GM21529 (cell line): ENCODE data around the gene RAMP1.
"Not testable (repeated sequence)": the region's sequence is repeated elsewhere in the genome, so short reads cannot be mapped to it uniquely, and the experiment has no call there.

Source experiments
- ATAC-seq: cut with Tn5 transposase; IDR thresholded peaks from one replicate; pipeline ENCODE4 v1.9.1; 2021; ENCODE audit not compliant: unreplicated experiment

The RAMP1 gene

DNA sequence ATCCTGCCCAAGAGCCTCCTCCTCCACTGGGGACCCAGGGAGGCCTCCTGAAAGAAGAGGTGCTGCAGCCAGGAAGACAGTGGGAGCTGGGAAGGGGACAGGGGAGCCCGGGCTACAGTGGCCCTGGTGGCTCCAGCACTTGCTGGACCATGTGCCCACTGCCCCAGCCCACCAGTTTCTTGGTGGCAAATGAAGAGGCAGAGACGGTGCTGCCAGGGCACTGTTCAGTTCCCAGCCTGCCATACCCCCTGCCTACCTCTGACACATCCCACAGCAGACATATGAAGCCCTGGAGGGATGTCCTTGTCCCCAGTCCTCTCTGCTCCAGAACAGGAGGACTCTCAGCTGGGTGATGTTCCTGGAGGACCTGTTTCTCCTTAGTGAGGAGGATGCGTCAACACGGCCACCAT is 3.7 kb downstream of the RAMP1 start:
- no peak for ATAC-seq

GRCh38 chr2:237863689-237864443 is 4.4 kb downstream of the RAMP1 start:
- no peak for ATAC-seq

GRCh38 chr2:237864444-237864931 is 5.1 kb downstream of the RAMP1 start:
- ATAC-seq: no peak

- ATAC-seq: no peak
Measured at GRCh38 chr2:237864940-237865622, 5.7 kb downstream of the RAMP1 start.

GRCh38 chr2:237865623-237866041 is 6.2 kb downstream of the RAMP1 start:
- no peak for ATAC-seq

- no peak for ATAC-seq
Measured at GRCh38 chr2:237866101-237866621, 6.7 kb downstream of the RAMP1 start.

- no peak for ATAC-seq
Measured at GRCh38 chr2:237867465-237867864, 8.0 kb downstream of the RAMP1 start.

- not testable (repeated sequence) for ATAC-seq
Measured at GRCh38 chr2:237868074-237868473, 8.7 kb downstream of the RAMP1 start.

GRCh38 chr2:237868631-237869342 is 9.4 kb downstream of the RAMP1 start:
- no peak for ATAC-seq

DNA sequence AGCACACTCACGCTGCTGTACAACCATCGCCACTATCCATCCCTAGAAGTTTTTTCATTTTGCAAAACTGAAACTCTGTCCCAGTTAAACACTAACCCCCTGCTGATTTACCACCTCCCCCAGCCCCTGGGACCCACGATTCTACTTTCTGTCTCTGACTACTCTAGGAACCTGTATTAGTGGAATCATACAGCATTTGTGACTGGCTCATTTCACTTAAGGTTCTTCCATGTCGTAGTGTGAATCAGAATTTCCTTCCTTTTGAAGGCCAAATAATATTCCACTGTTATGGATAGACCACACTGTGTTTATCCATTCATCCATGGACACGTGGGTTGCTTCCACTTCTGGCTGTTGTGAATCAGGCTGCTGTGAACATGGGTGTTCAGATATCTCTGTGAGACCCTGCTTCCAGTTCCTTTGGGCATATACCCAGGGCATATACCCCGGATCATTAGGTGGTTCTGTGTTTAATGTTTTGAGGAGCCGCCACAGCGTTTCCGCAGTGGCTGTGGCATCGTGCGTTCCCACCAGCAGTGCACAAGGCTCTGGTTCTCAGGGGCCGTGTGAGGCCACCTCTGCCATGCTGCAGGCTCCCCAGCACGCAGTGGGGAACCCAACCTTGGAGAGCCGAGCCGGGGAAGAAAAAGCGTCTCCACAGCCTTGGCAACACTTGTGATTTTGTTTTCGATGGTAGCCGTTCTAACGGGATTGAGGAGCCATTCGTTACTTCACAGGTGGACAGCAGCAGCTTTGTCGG is 10.1 kb downstream of the RAMP1 start:
- ATAC-seq: no peak

- no peak for ATAC-seq
Measured at GRCh38 chr2:237870126-237870525, 10.7 kb downstream of the RAMP1 start.

DNA sequence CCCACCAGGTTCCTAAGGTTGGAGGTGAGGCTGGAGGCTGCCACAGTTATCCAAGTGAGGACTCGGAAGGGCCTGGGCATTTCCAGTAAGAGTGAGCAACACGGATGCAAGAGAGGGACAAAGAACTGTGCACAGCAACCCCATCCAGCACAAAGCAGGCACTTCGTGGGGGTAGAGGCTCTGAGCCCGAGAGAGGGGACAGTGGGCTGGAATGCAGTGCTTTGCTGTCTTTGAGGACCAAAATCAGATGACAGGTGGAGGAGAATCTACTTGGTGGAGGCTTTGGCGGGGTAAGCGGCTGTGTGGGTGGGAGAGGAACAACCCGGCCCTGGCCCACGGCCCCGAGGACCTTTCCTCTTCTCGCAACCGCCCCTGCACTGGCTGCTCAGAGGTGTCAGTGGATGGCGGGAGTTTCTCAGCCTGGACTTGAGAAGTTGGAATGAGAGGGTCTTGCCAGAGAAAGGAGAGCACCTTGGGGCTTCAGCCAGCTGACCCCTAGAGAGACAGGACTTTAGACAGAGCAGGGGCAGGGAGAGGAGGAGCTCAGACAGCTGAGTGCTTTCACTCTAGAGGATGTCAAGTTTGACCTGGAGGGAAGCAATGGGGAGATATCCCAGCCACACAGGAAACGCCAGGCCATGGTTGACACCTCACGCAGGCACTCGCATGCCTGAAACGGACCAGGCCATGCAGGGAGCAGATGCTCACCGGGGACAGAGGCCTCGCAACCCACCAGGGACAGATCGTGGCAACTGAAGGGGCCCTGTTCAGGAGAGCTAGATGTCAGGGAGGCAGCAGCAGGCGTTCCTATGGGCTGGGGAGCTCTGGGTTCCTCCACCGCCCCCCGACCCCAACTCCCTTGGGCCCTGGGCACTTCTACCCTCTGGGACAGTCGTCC is 11.6 kb downstream of the RAMP1 start:
- ATAC-seq: no peak

DNA sequence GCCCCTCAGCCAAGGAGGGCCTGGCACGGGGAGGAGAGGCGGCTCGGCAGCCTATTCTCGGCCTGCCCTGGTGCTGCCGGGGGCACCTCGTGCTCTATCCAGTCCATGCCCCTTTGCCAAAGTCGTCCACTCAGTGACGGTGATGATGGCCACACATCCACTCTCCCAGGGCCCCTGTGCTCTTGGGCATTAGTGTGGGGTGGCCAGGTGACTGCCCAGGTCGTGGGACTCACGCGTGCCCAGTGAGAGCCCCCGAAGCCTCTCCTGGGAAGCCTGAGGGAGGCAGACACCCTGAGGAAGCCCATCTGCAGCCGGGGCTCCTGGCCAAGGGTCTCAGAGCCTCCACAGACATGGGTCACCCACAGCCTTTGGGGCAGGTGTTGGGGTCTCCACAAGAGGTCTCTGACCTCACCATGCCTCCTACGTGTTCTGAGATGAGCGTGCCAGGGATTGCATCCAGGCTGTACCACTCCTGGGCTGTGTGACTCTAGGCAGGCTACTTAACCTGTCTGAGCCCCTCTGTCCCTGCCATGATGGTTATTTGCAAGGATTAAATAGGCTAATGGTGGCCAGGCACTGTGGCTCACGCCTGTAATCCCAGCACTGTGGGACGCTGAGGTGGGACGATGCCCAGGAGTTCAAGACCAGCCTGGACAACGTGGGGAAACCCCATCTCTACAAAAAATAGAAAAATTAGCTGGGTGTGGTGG is 12.9 kb downstream of the RAMP1 start:
- ATAC-seq: no peak

GRCh38 chr2:237873421-237873831 is 14.0 kb downstream of the RAMP1 start:
- ATAC-seq: no peak

DNA sequence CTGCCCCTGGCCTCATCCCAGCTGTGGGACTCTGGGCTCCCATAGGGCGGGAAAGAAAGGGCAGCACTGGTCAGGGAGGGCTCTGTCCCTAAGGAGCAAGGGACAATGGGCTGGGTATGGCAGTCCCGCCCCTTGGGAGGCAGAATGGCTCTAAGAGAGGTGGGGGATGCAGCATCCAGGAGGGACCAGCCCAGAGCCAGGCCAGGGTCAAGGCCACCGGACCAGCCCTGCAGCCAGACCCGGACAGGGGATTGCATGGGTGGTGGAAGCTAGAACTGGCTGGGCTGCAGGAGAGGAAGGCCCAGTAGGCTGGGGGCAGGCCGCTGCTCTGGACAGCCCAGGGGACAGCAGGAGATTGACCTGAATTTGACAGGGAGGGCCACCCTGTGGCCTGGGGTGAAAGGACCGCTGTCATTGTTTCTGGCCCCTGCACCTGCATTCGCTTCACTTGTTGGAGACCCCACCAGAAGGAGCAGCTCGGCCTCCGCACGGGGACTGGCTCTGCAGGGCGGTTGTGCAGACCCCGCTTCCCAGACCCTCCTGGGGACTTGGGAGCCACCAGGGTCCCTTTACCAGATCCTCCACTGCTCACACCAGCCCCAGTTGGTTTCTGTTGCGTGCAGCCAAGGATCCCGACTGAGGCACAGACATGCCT is 14.6 kb downstream of the RAMP1 start:
- no peak for ATAC-seq

DNA sequence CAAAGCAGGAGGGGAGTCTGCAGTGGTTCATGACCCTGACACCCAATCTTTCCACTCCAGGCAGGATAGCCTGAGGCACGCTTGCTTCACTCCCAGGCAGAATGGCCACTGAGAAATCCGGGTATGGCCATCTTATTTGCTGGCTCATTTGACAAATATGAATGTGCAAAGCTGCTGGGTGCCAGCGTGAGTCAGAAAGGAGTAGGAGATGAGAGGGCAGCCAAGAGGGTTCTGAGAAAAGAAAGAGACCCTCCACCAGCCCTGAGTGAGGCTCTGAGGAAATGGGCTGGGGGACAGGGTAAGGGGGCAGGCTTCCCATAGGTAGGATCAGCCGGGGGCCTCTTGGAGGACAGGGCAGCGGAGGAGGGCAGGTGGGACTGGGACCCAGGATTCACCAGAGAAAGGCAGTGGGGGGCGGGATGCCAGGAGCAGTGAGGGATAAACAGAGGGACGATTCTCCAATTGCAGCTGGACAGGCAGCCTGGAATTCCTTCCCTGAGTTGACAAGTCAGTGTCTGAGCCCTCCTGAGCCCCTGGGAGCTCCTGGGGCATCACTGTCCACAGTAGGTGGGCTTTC is 15.2 kb downstream of the RAMP1 start:
- ATAC-seq: no peak

- ATAC-seq: no peak
Measured at GRCh38 chr2:237875256-237876060, 16.0 kb downstream of the RAMP1 start.
